ENCODE measurements around the gene ATG16L1.

Gene ATG16L1

GRCh38 chr2:233251306-233252116 is at the start of gene ATG16L1:
Gene ATG16L1, plus strand, starts transcription at chr2:233251673. Its CDS starts 155 bp downstream, at chr2:233251828.
- DNase-seq = peak; percentile 95 to 96

GRCh38 chr2:233202531-233202944 is 48.9 kb upstream of the ATG16L1 start:
- DNase-seq = no peak

GRCh38 chr2:233203060-233203459 is 48.4 kb upstream of the ATG16L1 start:
- no peak for DNase-seq

- DNase-seq = no peak
These were observed 47.1 kb upstream of the ATG16L1 start for GRCh38 chr2:233204286-233204936.

- no peak for DNase-seq
These were observed 42.9 kb upstream of the ATG16L1 start for GRCh38 chr2:233208382-233209116.

GRCh38 chr2:233209117-233209532 is 42.3 kb upstream of the ATG16L1 start:
- no peak for DNase-seq

GRCh38 chr2:233209533-233210171 is 41.8 kb upstream of the ATG16L1 start:
- DNase-seq = no peak

- no peak for DNase-seq
These were observed 41.2 kb upstream of the ATG16L1 start for GRCh38 chr2:233210281-233210680.

GRCh38 chr2:233210843-233211547 is 40.5 kb upstream of the ATG16L1 start:
- DNase-seq = no peak

- no peak for DNase-seq
These were observed 40.0 kb upstream of the ATG16L1 start for GRCh38 chr2:233211548-233211895.

- no peak for DNase-seq
These were observed 38.5 kb upstream of the ATG16L1 start for GRCh38 chr2:233213011-233213410.

GRCh38 chr2:233213975-233214374 is 37.5 kb upstream of the ATG16L1 start:
- DNase-seq = no peak

- peak in 1 of 2 donors; percentile 28 for DNase-seq
These were observed 33.5 kb upstream of the ATG16L1 start for GRCh38 chr2:233217892-233218377.

GRCh38 chr2:233218836-233219235 is 32.6 kb upstream of the ATG16L1 start:
- DNase-seq = no peak

GRCh38 chr2:233219848-233220247 is 31.6 kb upstream of the ATG16L1 start:
- DNase-seq = no peak

- no peak for DNase-seq
These were observed 30.0 kb upstream of the ATG16L1 start for GRCh38 chr2:233221378-233222063.

- no peak for DNase-seq
These were observed 28.2 kb upstream of the ATG16L1 start for GRCh38 chr2:233223059-233223894.

- no peak for DNase-seq
These were observed 26.0 kb upstream of the ATG16L1 start for GRCh38 chr2:233225230-233226068.

- DNase-seq = no peak
These were observed 24.9 kb upstream of the ATG16L1 start for GRCh38 chr2:233226511-233227031.

Measured in CD4-positive, alpha-beta T cell treated with Interferon alpha-2 for 1 hour (primary cell).